ENCODE data around the gene ARPC1B.
"Not testable (repeated sequence)": the region's sequence is repeated elsewhere in the genome, so short reads cannot be mapped to it uniquely, and the experiment has no call there.

The ARPC1B gene

DNA sequence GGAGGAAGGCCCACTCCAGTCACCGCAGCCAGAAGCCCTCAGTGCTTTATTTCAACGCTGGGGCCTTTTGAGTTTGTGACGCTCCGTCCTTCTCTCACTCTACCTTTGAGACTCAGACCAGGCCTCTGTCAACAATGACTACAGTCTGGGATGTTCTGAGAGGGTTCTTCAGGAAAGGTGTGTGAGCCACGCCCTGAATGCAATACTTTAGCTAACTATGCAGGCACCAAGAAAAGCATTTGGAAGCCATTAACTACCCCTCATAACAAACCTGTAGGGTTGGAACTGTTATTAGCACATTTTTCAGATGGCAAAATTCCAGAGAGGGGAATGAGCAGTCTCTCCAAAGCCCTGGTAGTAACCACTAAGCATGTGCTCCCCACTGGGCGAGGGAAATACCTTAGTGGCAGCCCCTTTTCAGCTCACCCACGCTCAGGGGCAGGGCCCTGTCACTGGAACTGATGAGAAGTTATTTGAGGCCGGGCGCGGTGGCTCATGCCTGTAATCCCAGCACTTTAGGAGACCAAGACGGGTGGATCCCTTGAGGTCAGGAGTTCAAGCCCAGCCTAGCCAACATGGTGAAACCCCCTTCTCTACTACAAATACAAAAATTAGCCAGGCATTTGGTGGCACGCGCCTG lies 5.7 kb upstream of the ARPC1B start:
- DNase-seq (ENCODE audit: low read depth in 2 of 2): no peak

DNA sequence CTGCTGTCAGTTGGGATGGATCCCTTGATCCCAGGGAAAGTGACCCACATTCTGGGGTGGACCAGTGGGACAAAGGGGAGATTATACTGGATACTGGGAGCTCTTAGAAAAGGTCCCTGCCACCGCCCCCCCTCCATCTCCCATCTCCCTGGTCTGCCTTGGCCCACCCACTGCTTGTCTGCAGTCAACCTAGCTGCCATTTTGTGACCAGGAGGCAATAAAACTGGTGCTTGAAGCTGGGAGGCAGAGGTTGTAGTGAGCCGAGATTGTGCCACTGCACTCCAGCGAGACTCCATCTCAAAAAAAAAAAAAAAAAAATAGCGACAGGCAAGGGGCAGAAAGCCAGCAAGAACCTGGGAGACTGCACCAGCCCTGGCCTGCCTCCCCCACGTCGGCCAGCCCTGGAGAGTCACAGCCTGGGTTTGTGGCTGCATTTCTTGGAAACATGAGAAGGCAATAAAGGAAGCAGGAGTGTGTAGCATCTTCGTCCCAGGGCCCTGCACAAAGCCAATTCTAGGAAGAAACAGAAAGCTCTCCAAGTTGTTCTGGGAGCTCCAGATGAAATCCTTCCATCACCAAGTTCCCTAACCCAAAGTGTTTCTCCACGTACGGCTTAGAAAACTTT lies 4.7 kb upstream of the ARPC1B start:
- DNase-seq (ENCODE audit: low read depth in 2 of 2): no peak

DNA sequence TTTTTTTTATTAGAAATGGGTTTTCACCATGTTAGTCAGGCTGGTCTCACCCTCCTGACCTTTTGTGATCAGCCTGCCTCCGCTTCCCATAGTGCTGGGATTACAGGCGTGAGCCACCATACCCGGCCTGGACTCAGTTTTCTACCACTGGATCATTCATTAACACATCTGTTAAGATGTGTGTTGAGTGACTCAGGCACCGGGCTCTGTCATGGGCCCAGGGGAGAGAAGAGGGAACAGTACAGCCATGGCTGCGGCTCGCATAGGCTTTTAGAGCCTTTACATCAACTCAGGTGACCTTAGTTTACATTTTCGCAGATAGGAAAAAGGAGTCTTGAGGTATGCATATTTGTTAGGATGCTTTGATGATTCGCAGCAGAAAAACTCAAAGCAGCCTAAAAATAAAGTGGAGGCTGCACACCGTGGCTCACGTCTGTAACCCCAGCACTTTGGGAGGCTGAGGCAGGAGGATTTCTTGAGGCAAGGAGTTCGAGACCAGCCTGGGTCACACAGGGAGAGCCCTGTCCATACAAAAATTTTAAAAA lies 3.1 kb upstream of the ARPC1B start:
- DNase-seq (ENCODE audit: low read depth in 2 of 2): no peak

- DNase-seq (ENCODE audit: low read depth in 2 of 2): no peak
Observed at GRCh38 chr7:99372275-99373090, 2.0 kb upstream of the ARPC1B start.

GRCh38 chr7:99373091-99374066 lies 1.2 kb upstream of the ARPC1B start:
- no peak for DNase-seq (ENCODE audit: low read depth in 2 of 2)

GRCh38 chr7:99375070-99375807 lies 709 bp downstream of the ARPC1B start:
- peak; percentile 23 to 27 for DNase-seq (ENCODE audit: low read depth in 2 of 2)

DNA sequence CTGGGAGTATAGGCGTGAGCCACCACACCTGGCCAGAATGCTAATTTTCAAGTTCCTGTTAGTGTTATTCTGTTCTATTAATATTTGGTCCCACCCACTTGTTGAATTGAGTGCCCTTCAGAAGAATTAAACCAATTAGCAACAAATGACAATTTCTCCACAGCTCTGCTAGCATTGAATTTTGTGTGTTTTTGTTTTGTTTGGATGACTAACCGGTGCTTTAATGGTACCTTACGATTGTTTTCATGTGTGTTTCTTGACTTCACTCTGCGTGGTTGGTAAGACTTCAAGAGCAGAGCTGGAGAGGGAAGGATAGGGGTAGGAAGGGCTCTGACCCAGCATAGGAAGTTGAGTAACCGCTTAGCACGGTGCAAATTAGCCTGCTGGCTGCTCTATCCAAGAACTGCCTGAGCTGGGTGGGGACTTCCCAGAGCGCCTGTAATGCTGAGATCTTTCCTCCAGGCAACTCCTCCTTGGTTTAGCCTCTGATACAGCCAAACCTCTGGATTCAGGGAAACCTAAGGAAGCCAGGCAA lies 4.6 kb downstream of the ARPC1B start:
- peak in 1 of 2 donors; percentile 20 for DNase-seq (ENCODE audit: low read depth in 2 of 2)

DNA sequence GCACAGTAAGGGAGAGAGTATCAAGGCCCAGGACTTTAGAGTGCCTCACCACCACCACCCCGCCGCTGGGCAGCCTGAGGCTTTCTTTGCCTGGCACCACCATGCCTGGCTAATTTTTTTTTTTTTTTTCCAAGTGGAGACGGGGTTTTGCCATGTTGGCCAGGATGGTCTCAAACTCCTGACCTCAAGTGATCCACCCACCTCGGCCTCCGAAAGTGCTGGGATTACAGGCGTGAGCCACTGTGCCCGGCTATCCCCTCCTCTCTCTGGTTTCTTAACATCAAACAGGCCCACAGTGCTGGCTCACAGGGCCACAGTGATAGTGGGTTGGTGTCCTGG lies 5.1 kb downstream of the ARPC1B start:
- not testable (repeated sequence) for DNase-seq (ENCODE audit: low read depth in 2 of 2)

GRCh38 chr7:99380032-99380822 lies 5.7 kb downstream of the ARPC1B start:
- no peak for DNase-seq (ENCODE audit: low read depth in 2 of 2)

DNA sequence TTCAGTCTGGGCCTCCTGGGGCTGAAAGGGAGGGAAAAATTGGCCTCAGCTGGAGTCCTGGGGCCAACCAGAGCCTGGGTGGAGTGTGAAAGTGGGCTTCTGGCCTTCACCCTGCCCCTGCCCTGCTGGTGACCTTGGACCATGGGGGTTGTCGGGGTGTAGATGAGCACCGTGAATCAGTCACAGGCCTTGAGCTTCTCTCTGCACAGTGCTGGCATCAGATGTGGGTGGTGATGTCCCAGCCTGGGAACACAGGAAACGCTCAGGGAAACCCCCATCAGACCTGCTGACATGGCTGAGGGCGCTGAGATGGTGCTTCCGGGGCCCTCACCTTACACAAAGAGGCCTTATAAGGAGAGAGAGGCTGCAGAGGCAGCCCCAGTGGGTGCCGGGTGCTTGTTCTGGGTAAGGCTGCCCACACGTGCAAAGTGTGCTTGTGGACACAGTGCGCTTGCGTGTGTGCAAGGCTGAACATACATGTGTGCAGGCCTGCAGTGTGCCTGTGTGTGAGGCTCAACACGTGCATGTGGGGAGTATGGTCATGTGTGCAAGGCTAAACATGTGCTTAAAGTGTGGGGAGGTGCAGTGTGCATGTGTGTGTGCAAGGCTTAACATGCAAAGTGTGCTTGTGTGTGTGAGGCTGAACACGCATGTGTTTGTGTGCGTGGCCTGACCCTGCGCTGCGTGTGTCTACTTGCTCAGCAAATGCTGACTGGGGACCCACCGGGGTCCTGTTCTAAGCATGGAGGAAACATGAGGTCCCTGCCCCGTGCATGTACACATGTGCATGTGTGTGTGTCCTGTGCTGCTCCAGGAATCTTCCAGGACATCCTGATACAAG lies 6.5 kb downstream of the ARPC1B start:
- peak; percentile 62 to 81 for DNase-seq (ENCODE audit: low read depth in 2 of 2)

DNA sequence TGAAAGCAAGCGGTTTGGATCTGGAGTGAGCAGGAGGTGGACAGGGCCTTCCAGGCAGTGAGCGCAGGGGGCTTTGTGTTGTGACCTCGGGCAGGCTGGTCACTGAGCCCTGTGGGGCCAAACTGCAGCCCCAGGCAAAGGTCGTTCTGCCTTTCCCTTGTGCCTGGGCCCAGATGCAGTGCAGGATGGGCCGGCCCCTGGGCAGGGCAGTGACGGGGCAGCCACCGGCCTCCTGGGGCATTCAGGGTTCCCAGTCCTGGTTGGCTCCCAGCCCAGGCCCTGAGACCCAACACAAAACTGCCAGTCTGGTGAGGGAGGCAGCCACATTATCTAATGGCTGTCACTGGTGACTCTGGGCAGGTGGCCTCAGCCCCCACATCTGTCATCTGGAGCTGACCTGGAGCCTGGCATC lies 7.1 kb downstream of the ARPC1B start:
- DNase-seq (ENCODE audit: low read depth in 2 of 2): no peak

DNA sequence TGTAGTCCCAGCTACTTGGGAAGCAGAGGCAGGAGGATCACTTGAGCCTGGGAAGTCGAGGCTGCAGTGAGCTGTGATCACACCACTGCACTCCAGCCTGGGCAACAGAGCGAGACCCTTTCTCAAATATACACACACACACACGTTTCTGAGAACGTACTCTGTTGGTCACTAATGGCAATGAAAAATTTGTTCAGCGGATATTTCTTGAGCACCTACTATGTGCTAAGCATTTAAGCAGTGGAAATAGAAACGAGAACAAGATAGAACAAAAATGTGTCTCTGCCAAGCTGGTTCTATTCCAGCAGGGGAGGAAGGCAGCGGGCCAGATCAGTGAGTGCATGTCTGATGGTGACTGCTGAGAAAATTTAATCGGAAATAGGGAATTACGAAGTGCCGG lies 8.7 kb downstream of the ARPC1B start:
- DNase-seq (ENCODE audit: low read depth in 2 of 2): no peak

- no peak for DNase-seq (ENCODE audit: low read depth in 2 of 2)
Observed at GRCh38 chr7:99383791-99384370, 9.4 kb downstream of the ARPC1B start.

GRCh38 chr7:99384523-99384922 lies 10.0 kb downstream of the ARPC1B start:
- no peak for DNase-seq (ENCODE audit: low read depth in 2 of 2)

GRCh38 chr7:99385564-99385963 lies 11.0 kb downstream of the ARPC1B start:
- DNase-seq (ENCODE audit: low read depth in 2 of 2): no peak

GRCh38 chr7:99386584-99387238 lies 12.2 kb downstream of the ARPC1B start:
- no peak for DNase-seq (ENCODE audit: low read depth in 2 of 2)

DNA sequence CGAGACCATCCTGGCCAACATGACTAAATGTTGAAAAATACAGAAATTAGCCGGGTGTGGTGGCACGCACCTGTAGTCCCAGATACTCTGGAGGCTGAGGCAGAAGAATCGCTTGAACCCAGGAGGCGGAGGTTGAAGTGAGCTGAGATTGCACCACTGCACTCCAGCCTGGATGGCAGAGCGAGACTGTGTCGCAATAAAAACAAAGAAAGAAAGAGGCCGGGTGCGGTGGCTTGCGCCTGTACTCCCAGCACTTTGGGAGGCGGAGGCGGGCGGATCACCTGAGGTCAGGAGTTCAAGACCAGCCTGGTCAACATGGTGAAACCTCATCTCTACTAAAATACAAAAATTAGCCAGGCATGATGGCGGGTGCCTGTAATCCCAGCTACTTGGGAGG lies 12.7 kb downstream of the ARPC1B start:
- not testable (repeated sequence) for DNase-seq (ENCODE audit: low read depth in 2 of 2)

DNA sequence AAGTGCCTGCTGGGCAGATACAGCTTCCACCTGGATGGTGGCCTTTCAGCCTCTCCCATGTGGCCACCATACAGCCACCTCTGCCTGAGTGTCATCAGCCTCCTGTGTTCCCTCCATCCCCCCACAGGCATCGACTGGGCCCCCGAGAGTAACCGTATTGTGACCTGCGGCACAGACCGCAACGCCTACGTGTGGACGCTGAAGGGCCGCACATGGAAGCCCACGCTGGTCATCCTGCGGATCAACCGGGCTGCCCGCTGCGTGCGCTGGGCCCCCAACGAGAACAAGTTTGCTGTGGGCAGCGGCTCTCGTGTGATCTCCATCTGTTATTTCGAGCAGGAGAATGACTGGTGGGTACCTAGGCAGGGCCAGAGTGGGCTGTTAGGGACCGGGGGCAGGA lies 13.4 kb downstream of the ARPC1B start:
- DNase-seq (ENCODE audit: low read depth in 2 of 2): no peak

Data from stimulated activated CD4-positive, alpha-beta T cell treated with anti-CD3 and anti-CD28 coated beads, Interleukin-1b, Interleukin-23, amount 100 ng/mL, for 1 hour (primary cell).